ENCODE results near the gene IPO13.

The IPO13 gene

DNA sequence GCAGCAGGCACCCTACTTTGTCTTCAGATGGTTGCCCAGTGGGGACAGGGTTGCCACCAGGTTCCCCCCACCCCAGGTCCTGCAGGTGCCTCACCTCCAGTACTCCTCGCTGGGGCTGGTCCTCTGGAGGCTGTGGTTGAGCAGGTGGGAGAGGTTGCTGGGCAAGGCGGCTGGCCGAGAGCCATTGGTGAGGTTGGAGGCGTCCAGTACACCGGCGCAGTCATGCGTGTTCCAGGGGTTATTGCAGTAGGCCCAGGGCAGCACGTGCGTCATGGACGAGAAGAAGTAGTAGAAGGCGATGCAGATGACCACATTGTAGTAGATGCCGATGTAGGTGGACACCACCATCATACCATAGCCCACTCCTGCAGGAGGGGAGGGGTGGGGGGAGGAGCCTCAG is 61.5 kb downstream of the IPO13 start:
- FAIRE-seq (peak; percentile 58), DNase-seq (ENCODE audit: low spot score) (no peak)

DNA sequence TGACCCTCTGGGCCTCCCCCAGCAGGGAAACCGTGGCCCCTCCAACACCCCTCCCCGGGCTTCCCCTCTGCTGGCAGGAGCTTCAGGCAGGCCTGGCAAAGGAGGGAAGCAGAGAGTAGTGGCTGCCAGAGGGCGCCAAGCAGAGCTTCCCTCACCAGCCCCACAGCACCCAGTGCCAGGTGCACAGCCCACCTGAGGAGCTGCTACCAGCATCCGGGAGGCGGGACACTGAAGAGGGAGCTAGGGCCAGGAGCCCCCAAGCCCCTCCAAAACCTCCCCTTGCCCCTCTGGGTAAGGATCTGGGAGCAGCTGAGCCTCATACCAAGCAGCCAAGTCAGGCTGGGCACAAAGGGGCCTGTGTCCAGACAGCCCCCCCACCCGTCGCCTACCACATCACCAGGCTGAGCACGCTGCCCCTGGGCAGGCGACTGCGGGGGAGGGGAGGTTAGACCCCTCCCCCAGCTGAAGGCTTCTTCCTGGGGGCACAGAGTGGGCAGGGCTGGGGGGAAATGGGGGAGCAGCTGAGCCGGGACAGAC is 64.3 kb downstream of the IPO13 start:
- DNase-seq (ENCODE audit: low spot score), result no peak

DNA sequence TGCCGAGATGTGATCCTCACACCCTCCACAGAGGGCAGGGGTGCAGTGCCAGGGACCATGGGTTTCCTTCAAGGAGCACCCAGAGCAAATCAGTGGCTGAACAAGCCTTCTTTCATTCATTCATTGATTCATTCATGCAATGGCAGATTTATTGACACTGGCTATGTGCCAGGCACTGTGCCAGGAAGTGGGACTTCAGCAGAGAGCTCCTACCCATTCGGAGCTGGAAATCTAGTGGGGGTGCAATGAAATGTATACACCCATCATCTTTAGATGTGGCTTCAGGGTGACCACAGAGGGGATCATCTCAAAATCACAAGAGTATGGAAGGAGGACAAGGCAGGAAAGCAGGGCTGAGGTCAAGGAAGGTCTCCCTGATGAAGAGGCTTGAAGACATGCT is 65.7 kb downstream of the IPO13 start:
- FAIRE-seq (peak; percentile 53), DNase-seq (ENCODE audit: low spot score) (no peak)

More for the DNA sequence above, 64.3 kb downstream of the IPO13 start:
- no peak for FAIRE-seq

DNA sequence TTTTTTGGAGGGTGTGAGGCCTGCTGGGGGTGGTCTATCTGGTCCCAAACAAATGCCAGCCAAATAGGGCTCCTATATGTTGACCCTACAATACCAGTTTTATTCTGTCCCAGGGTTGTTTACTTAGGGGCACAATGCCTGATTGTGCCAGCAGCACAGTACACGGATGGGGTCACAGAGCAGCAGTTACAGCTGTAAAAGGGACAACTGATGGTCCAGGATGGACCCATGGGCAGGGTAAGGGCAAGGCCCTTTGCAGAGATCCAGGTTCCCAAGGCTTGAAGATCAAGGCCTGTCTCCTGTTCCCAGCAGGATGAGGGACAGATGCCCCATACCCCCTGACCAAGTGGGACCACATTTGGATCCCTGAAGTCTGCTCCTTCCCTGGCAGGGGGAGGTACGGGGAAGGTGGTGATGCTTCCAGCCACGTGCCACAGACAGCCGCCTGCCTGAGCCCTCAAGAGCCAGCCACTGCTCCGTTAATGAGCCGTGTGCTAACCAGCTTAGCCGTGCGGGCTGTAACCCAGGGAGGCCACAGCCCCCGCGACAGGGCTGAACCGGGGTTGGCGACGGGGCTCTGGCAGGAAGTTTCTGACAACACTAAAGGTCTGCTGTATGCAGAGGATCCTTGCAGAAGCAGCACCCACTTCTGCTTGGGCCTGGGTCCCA is 66.3 kb downstream of the IPO13 start:
- no peak for DNase-seq (ENCODE audit: low spot score)
- no peak for FAIRE-seq

DNA sequence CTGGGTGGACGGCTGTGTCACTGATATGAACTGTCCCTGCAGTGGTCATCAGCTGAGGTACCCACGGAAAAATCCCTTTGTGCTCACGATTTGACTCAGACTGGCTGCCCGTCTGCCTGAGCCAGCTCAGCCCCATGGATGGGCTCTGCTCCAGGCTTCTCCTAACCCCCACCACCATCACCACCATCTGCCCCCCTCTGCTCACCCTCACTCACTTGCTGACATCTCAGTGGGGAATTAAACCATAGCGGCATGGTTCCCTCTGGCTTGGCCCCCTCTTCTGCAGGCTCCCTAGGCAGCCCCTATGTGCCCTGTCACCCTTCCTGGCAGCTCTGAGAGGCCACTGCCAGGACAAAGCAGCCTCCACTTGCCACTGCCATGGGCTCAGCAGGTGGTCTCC is 67.2 kb downstream of the IPO13 start:
- FAIRE-seq (no peak), DNase-seq (ENCODE audit: low spot score) (no peak)

DNA sequence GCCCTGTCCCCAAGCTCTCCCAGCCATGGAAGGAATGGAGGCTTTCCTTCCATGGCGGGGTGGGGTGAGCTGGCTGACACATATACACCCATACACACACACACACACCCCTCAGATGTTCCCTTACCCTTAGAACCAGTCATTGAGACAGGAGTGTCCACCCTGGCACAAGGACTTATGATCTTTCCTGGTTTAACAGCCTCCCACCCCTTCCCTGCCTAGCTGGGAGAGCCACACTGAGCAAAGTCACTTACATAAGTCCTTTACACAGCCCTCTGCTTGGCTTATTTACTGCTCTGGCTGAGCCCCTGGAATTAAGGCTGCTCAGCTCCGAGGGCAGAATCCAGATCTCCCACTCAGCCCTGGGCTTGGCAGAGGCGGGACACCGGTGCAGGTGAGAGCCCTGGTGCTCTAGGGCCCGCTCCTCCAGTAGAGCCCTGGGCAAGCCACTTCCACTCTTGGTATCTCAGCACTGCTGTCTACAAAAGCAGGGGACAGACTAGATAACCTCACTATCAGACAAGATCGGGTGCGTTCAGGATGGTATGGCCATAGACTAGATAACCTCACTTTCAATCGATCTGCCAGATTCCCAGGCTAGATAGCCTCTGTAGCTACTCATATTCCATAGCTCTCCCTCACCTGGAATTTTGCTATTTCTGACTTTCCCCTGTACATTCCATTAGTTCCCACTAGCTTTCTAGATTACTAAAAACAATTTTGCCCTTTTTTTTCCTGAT is 67.8 kb downstream of the IPO13 start:
- no peak for DNase-seq (ENCODE audit: low spot score)
- no peak for FAIRE-seq

DNA sequence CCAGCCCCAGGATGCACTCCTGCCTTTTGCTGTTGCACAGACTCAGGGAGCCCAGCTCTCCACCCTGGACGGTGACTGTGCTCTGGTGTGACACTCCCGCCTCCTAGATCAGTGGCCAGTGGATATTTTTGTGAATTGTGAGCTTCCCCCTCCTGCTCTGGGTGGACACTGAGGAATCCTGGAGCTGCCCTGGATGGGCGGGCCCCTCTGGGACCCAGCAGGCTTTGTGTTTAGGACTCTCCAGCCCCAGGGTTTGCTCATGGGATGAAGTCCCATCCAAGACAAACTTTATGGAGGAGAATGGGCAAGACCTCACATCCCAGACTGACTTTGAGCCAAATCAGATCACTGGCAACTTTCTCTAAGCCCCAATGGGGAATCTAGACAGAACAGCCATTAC is 68.5 kb downstream of the IPO13 start:
- no peak for FAIRE-seq

DNA sequence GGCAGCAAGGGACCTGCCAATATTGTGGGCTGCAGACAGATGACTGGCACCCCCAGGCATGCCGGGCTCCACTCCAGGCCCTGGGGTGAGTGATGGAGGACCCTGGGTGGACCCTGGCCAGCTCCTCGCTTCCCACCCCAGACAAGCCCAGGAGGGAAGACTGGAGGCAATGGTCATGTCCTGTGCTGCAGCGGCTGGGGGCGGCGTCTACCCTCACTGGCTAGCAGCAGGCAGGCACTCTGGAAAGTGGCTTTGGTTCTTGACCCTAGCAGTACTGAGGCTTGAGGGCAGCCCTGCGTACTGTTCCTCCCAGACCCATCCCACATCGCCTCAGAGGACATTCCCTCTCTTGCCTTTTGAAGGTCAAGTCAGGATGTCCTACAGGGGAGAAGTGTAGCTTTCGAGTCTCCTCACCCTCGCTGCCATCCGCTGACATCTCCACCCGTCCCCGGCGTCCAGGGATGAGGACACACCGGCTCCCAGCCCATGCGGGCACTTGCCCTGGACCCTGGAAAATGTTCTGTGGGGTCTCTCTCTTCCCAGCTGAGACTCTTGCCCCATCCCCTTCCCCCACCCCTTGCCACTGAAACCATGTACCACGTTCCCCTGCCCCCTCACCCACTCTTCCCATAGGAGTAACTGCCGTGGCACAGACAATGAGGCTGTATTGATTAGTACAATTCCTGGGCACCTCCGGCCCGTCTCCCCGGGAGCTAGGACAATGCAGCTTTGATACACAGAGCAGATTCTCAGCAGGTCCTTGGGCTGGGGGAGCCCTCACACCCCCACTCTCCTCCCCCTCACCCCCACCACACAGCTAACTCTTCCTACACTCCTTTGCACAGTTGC is 69.5 kb downstream of the IPO13 start:
- DNase-seq (ENCODE audit: low spot score) (no peak), FAIRE-seq (no peak)

More for the DNA sequence above, 68.5 kb downstream of the IPO13 start:
- no peak for DNase-seq (ENCODE audit: low spot score)

DNA sequence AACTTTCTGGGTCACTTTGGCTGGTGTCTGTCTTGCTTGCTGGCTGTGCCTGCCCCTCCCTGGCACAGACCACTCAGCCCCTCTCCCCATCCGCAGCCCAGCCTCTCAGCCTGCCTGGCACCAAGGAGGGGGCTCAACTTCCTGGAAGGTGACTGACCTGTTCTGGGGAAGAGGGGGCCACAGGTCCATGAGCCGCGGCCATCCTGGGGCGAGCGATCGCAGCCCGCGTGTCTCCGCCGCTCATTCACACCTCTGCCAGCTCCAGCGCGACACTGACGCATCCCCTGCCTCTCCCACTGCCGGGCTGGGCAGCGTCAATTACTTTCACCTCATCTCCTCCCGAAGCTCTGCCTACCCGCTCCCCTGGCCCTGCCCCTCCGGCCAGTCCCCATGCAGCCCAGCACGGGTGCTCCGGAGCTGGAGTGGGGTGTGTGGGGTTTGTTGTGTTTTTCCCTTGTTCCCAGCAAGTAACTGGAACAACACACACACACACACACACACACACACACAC is 70.2 kb downstream of the IPO13 start:
- no peak for DNase-seq (ENCODE audit: low spot score)
- no peak for FAIRE-seq
